BLaER1 (cell line): ENCODE measurements around the gene DDO.

ENCODE experiments used
- H3K27ac ChIP-seq: shearing (Covaris generic); formaldehyde crosslinking; 2 replicates; pipeline ENCODE4 v1.8.1; 2022
- H3K27me3 ChIP-seq: shearing (Covaris generic); formaldehyde crosslinking; 2 replicates; pipeline ENCODE4 v1.8.1; 2022
- H3K36me3 ChIP-seq: shearing (Covaris generic); formaldehyde crosslinking; 2 replicates; pipeline ENCODE4 v1.8.1; 2022
- H3K4me1 ChIP-seq: shearing (Covaris generic); formaldehyde crosslinking; 2 replicates; pipeline ENCODE4 v1.8.1; 2022
- H3K4me2 ChIP-seq: shearing (Covaris generic); formaldehyde crosslinking; 2 replicates; pipeline ENCODE4 v1.8.1; 2022
- H3K4me3 ChIP-seq: shearing (Covaris generic); formaldehyde crosslinking; 2 replicates; pipeline ENCODE4 v1.8.1; 2022
- H3K9ac ChIP-seq: shearing (Covaris generic); formaldehyde crosslinking; 2 replicates; pipeline ENCODE4 v1.8.1; 2022
- H3K9me3 ChIP-seq: shearing (Covaris generic); formaldehyde crosslinking; 2 replicates; pipeline ENCODE4 v1.8.1; 2022
- H4K20me1 ChIP-seq: shearing (Covaris generic); formaldehyde crosslinking; 2 replicates; pipeline ENCODE4 v1.8.1; 2022
- Cebpa-rat ChIP-seq: shearing (Covaris generic); IDR thresholded peaks from 2 replicates; pipeline ENCODE4 v1.8.1; 2022

The DDO gene

DNA sequence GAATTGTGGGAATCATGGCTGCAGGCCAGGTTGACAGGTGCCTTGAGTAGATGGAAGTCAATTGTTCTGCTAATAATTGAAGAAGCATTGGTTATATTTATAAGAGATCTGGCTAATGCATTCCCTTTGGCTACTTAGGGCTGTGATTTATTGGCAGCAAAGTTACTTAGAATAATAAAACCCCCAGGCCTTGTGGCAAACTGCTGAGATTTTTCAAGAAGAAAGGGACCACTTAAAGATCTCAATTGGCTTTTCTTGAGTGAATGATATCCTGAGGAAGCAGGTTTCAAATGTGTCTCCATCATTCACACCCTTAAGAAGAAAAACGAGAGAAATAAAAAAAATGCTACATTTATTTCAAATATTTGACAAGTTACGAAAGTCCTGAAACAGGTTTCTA, 27.4 kb downstream of the DDO start:
- Histone ChIP-seq H3K4me1 (peaks cover 17% of the 10 kb centered on the region), H3K27ac (no peak overlapping the region), H3K27me3 (no peaks in the 10 kb centered on the region), H3K4me2 (no peak overlapping the region), H3K36me3 (no peaks in the 10 kb centered on the region), H3K9ac (no peak overlapping the region), H4K20me1 (no peaks in the 10 kb centered on the region), H3K4me3 (no peak overlapping the region), H3K9me3 (no peaks in the 10 kb centered on the region)
- TF ChIP-seq Cebpa-rat: no peak

DNA sequence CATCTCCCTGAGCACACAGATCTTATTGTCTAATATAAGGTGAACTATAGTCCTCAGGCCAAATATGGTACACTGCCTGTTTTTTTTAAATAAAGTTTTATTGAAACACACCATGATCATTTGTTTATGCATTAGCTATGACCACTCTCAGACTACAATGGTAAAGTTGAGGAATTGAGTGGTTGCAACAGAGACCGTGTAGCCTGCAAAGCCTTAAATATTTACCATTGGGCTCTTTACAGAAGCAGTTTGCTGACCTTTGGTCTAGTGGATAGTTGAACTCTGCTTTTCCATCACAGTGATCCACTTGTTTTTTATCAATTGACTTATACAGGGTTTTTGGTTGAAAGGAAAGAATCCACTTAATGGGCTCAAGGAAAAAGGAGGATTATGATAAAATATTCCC, 29.9 kb downstream of the DDO start:
- Histone ChIP-seq H3K4me1 (peaks cover 15% of the 10 kb centered on the region), H3K9ac (no peak overlapping the region), H3K4me2 (no peak overlapping the region), H3K27ac (no peak overlapping the region), H3K9me3 (no peaks in the 10 kb centered on the region), H3K4me3 (no peak overlapping the region), H4K20me1 (no peaks in the 10 kb centered on the region), H3K36me3 (no peaks in the 10 kb centered on the region), H3K27me3 (no peaks in the 10 kb centered on the region)
- TF ChIP-seq Cebpa-rat: no peak

DNA sequence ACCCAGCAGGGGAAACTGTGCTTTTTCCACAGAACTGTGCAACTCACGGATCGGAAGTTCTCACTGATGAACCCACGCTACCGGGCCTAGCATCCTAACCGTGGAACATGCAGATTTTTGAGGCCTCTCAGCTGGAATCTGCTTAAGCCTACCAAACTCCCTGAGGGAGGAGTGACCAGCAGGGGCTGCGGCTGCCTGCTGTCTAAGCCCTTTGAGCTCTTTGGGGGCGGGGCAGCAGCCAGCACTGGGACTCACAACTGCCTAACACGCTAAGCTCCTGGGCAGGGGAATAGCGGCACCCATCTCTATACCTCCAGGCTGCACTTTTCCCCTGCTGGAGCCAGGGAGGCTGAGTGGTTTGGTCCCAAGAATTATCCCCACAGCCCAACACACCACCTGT, 36.8 kb downstream of the DDO start:
- no peak overlapping the region for H3K9ac ChIP-seq
- TF ChIP-seq Cebpa-rat: no peak
- no peak overlapping the region for H3K4me3 ChIP-seq
- no peaks in the 10 kb centered on the region for H3K36me3 ChIP-seq
- H3K4me2 ChIP-seq: no peak overlapping the region
- no peak overlapping the region for H3K27ac ChIP-seq
- H3K9me3 ChIP-seq: peaks cover 9% of the 10 kb centered on the region; the same call in 1 of the 2 replicates
- H3K27me3 ChIP-seq: no peaks in the 10 kb centered on the region
- no peaks in the 10 kb centered on the region for H3K4me1 ChIP-seq
- H4K20me1 ChIP-seq: no peaks in the 10 kb centered on the region

DNA sequence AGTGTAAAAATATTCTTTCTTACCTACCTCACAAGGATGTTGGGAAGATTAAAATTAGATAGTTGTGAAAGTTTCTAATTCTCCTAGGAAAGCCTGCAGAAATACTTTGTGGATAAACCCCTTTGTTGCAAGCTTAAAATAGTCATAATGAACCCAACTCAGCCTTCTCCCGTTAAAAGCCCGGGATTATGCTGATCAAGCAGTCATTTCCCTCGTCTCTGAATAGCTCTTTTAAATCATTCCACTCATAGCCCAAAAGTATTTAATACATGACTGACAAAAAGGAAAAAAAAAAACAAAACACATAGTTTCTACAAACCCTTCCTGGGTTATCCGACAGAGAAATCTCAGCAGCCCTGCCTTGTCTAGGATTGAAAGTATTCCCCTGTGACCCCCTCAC, 46.3 kb downstream of the DDO start:
- H3K9ac ChIP-seq: no peak overlapping the region
- H3K36me3 ChIP-seq: no peaks in the 10 kb centered on the region
- peaks cover 32% of the 10 kb centered on the region for H3K4me1 ChIP-seq
- no peaks in the 10 kb centered on the region for H4K20me1 ChIP-seq
- no peaks in the 10 kb centered on the region for H3K9me3 ChIP-seq
- TF ChIP-seq Cebpa-rat: no peak
- H3K4me2 ChIP-seq: peak overlapping the region; percentile 45; the same call in 1 of the 2 replicates
- H3K4me3 ChIP-seq: no peak overlapping the region
- no peak overlapping the region for H3K27ac ChIP-seq
- H3K27me3 ChIP-seq: no peaks in the 10 kb centered on the region

DNA sequence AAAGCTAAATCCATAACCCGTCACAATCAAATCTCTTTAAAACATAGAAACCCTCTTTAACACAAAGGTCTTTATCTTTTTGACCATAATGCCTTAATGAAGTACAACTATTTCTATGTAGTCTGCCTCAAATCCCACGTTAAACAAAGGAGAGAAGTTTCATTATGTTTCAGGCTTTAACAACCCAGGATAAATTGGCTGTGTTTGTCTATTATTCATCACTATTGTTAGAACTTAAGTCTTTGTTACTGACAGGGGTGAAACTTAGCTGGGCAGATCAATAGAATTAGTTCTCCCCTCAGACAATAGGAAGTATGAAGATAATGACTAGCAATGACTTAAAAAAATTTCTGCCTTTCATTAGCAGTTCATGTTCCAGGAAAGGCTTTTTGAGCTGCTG, 47.1 kb downstream of the DDO start:
- no peaks in the 10 kb centered on the region for H3K27me3 ChIP-seq
- no peak overlapping the region for H3K9ac ChIP-seq
- H3K4me3 ChIP-seq: no peak overlapping the region
- no peak overlapping the region for H3K4me2 ChIP-seq
- no peaks in the 10 kb centered on the region for H3K9me3 ChIP-seq
- H3K36me3 ChIP-seq: no peaks in the 10 kb centered on the region
- no peaks in the 10 kb centered on the region for H4K20me1 ChIP-seq
- H3K27ac ChIP-seq: no peak overlapping the region
- H3K4me1 ChIP-seq: peaks cover 32% of the 10 kb centered on the region
- no peak for TF ChIP-seq Cebpa-rat

DNA sequence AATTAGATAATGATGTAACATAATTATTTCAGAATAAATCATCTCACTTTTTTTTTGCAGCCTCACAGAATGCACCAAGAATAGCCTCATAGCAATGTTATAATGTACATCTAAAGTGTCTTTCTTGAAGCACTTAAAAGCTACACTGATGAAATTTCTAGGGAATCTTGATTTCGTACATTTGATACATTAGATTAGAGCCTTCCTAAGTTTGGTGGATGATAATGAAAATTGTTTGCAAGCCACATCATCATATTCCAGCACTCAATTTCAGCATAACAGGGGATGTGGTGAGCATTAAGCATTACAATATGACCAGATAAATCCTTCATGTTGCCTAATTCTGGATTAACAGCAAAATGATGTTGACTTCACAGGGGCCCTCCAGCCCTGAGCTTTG, 47.5 kb downstream of the DDO start:
- H3K4me1 ChIP-seq: peaks cover 31% of the 10 kb centered on the region
- no peak overlapping the region for H3K4me2 ChIP-seq
- no peaks in the 10 kb centered on the region for H3K9me3 ChIP-seq
- no peak overlapping the region for H3K4me3 ChIP-seq
- H3K27me3 ChIP-seq: no peaks in the 10 kb centered on the region
- no peak overlapping the region for H3K27ac ChIP-seq
- no peaks in the 10 kb centered on the region for H4K20me1 ChIP-seq
- no peak for TF ChIP-seq Cebpa-rat
- no peak overlapping the region for H3K9ac ChIP-seq
- no peaks in the 10 kb centered on the region for H3K36me3 ChIP-seq

DNA sequence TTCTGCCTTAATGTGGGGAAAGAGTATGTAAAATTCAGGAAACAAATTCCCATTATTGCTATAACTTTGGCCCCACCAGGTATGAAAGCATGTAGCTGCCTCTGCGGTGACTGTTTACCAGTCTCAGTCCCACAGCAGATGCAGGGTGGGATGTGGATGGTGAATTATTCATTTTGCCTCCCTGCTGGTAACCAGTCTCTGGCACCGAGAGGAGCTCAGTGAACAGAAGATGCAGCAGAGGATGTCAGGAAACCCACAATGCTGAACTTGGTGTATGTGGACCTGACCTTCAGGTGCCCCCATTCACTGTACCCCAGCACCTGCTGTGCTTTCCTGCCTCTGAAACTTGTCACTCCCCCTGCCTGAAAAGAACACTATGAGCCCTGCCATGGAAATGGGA, 48.4 kb downstream of the DDO start:
- H3K27me3 ChIP-seq: no peaks in the 10 kb centered on the region
- H4K20me1 ChIP-seq: no peaks in the 10 kb centered on the region
- H3K9me3 ChIP-seq: no peaks in the 10 kb centered on the region
- no peak overlapping the region for H3K4me3 ChIP-seq
- H3K9ac ChIP-seq: no peak overlapping the region
- TF ChIP-seq Cebpa-rat: no peak
- no peaks in the 10 kb centered on the region for H3K36me3 ChIP-seq
- H3K4me1 ChIP-seq: peaks cover 26% of the 10 kb centered on the region
- H3K4me2 ChIP-seq: no peak overlapping the region
- H3K27ac ChIP-seq: no peak overlapping the region

DNA sequence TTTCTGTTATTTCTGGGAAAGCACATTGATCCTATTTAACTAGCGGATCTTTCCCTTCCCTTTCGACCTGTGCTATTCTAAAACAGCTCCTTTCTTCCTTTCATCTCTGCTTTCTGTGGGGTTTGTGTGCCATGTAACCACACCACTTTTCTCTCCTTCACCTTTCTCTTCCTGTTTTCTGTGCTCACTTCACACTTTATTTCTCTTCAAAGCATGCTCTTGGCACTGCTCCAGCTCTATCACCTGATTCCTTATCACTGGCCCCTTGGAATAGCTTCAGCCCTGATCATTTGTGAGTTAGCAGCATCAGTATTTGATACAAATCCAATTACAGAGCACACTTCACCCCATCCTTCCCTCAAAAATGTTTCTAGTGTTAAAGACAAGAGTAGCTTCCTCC, 49.1 kb downstream of the DDO start:
- Histone ChIP-seq H3K9ac (no peak overlapping the region), H3K4me1 (peaks cover 26% of the 10 kb centered on the region), H3K36me3 (no peaks in the 10 kb centered on the region), H3K27me3 (no peaks in the 10 kb centered on the region), H3K4me3 (no peak overlapping the region), H3K4me2 (no peak overlapping the region), H3K27ac (no peak overlapping the region), H4K20me1 (no peaks in the 10 kb centered on the region), H3K9me3 (no peaks in the 10 kb centered on the region)
- TF ChIP-seq Cebpa-rat: no peak

DNA sequence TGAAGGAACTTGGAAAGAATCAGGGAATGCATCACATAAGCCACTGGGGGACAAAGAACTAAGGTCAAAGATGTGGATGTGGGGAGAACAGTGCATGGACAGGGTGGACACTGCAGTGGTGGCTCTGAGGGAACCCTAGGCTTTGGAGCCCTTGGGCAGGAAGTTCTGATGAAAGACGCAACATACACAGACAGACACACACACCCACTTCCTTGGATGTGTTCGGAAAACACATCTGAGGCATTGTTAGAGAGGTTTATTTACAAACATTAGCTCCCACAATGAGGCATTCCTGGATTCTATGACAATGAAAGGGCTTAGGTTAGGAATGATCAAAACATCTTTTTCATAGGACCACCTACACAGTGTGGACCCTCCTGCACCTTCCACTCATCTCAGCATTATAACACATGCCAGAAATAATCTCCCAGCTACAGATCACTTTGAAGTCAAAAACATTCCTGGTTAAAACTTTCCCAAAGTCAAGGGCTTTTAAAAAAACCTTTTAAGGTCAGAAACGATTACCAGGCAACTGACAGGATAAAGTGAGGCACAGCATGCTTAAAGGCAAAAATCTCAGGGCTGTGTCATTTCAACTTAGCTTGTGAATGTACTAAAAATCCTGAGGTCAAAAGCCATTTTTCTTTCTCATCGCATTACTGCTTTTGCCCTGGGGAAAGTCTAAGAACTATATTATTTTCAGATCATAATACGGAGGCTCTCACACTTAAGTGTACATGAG, 50.8 kb downstream of the DDO start:
- H3K36me3 ChIP-seq: no peaks in the 10 kb centered on the region
- H3K27me3 ChIP-seq: peaks cover 7% of the 10 kb centered on the region
- no peak overlapping the region for H3K9ac ChIP-seq
- peaks cover under 1% of the 10 kb centered on the region; the same call in 1 of the 2 replicates for H3K9me3 ChIP-seq
- H3K4me1 ChIP-seq: peaks cover 13% of the 10 kb centered on the region
- TF ChIP-seq Cebpa-rat: no peak
- no peaks in the 10 kb centered on the region for H4K20me1 ChIP-seq
- H3K4me2 ChIP-seq: no peak overlapping the region
- no peak overlapping the region for H3K4me3 ChIP-seq
- H3K27ac ChIP-seq: no peak overlapping the region

DNA sequence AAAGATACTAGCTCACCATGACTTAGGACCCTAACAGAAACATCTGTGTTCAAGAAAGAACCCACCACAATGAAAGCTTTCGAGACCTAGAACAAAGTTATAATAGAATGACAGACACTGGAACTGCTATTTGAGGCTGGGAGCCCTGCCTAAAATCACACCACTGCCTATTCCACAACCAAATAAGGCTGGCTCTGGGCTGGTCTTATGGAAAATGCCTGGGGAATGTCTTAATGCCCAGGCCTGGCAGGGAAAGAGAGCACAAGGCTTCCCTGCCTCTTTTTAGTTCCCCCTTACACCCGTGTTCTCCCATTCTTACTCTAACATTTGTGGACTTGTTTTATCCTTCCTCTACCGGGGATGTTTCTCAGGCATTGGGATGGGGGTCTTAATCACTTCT, 51.6 kb downstream of the DDO start:
- Histone ChIP-seq H4K20me1 (no peaks in the 10 kb centered on the region), H3K27me3 (peaks cover 15% of the 10 kb centered on the region), H3K9me3 (peaks cover 8% of the 10 kb centered on the region), H3K4me3 (no peak overlapping the region), H3K4me1 (0 out of 2 replicates have a peak, but pooled peaks cover 8% of the 10 kb centered on the region), H3K9ac (no peak overlapping the region), H3K36me3 (no peaks in the 10 kb centered on the region), H3K27ac (no peak overlapping the region), H3K4me2 (no peak overlapping the region)
- no peak for TF ChIP-seq Cebpa-rat

DNA sequence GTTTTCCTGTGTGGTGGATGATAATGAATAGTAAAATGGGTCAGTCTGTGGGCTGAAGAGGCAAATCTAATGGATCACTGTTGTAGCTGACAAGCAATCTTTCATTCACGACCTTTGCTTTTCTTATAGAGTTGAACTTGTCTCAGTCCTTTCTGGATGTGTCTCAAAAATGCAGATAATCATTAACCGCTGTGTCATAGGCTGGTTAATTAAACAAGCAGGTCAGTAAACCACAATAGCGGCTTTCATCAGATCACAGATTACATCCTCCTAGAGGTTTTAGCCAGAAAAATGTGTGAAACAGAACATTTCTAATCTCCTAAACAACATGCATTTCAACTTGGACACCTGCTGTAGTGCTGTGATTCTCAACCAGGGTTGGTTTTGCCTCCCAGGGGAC, 54.7 kb downstream of the DDO start:
- Histone ChIP-seq H3K36me3 (no peaks in the 10 kb centered on the region), H3K4me3 (no peak overlapping the region), H3K9ac (no peak overlapping the region), H3K4me1 (peaks cover 7% of the 10 kb centered on the region; the same call in 1 of the 2 replicates), H3K27me3 (peaks cover 45% of the 10 kb centered on the region), H3K9me3 (peaks cover 36% of the 10 kb centered on the region), H3K27ac (no peak overlapping the region), H3K4me2 (no peak overlapping the region), H4K20me1 (no peaks in the 10 kb centered on the region)
- TF ChIP-seq Cebpa-rat: no peak
